ENCODE measurements around the gene ADCY5. TPM values are rescaled to one million over a fixed set of nuclear protein-coding genes. Genes with fewer than 3 reads are reported as not detected.

The ADCY5 gene
- total and polyA plus RNA-seq, 4 donors, result 0.74 to 6.6 (median 2.9) TPM

DNA sequence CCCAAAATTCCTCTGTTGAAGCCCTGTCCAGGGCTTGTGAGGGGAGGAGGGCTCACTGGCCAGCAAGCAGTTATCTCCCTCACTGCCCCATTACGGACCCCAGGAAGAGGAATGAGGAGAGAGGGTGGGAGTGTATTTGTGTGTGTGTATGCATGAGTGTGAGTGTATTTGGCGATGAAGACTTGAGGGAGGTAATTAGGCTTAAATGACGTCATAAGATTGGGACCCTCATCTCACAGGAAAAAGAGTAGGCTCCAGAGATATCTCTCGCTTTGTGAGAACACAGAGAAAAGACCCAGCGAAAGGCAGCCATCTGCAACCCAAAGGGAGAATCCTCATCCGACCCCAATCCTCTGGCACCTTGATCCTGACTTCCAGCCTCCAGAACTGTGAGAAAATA lies 32.2 kb downstream of the ADCY5 start:
- Histone ChIP-seq H3K9me3 (ENCODE audit: control insufficient read depth in 4 of 4, low read length in 3 of 4) (no peaks in the 10 kb centered on the region), H3K27me3 (ENCODE audit: control insufficient read depth in 4 of 4, insufficient read depth in 4 of 4, low read length in 3 of 4) (no peaks in the 10 kb centered on the region), H3K27ac (ENCODE audit: low read depth in 1 of 2, low read length in 2 of 2) (peak overlapping the region; percentile 7 to 25), H3K9ac (ENCODE audit: low read depth in 1 of 2, low read length in 2 of 2) (no peak overlapping the region), H3K4me3 (ENCODE audit: low read depth in 1 of 3, low read length in 3 of 3) (no peak overlapping the region), H3K4me1 (ENCODE audit: control insufficient read depth in 4 of 4, insufficient read depth in 4 of 4, low read length in 3 of 4) (peaks cover 0 to 4% (median 2%) of the 10 kb centered on the region in 4 donors), H3K36me3 (ENCODE audit: control insufficient read depth in 4 of 4, insufficient read depth in 3 of 4, low read depth in 1 of 4, low read length in 3 of 4) (no peaks in the 10 kb centered on the region)
- no peak for TF ChIP-seq YY1 (IDR thresholded peaks at IDR 0.05)
- TF ChIP-seq CTCF (IDR thresholded peaks at IDR 0.05; ENCODE audit: low read depth, low read length, missing input control), result no peak
- no peak for TF ChIP-seq FOXA1 (IDR thresholded peaks at IDR 0.05)
- no peak for TF ChIP-seq NR2F2 (IDR thresholded peaks at IDR 0.05)
- no peak for TF ChIP-seq RXRA (IDR thresholded peaks at IDR 0.05)
- no peak for TF ChIP-seq ATF3 (IDR thresholded peaks at IDR 0.05)
- TF ChIP-seq REST (IDR thresholded peaks at IDR 0.05), result no peak
- TF ChIP-seq GABPA (IDR thresholded peaks at IDR 0.05 in 1 of 2, conservative IDR thresholded peaks at IDR 0.05 in 1 of 2), result no peak
- TF ChIP-seq HNF4A (conservative IDR thresholded peaks at IDR 0.05), result no peak
- no peak for TF ChIP-seq HNF4G (IDR thresholded peaks at IDR 0.05)
- no peak for TF ChIP-seq JUND (IDR thresholded peaks at IDR 0.05)
- no peak for TF ChIP-seq SP1 (IDR thresholded peaks at IDR 0.05)
- no peak for DNase-seq (ENCODE audit: low spot score)
- WGBS, result 91% methylated on average over 6 of the region's 6 CpGs

- no peak for DNase-seq (ENCODE audit: low spot score)
- Histone ChIP-seq H3K27ac (ENCODE audit: low read depth in 1 of 2, low read length in 2 of 2) (peak overlapping the region; percentile 25 to 34), H3K4me3 (ENCODE audit: low read depth in 1 of 3, low read length in 3 of 3) (no peak overlapping the region), H3K36me3 (ENCODE audit: control insufficient read depth in 4 of 4, insufficient read depth in 3 of 4, low read depth in 1 of 4, low read length in 3 of 4) (no peaks in the 10 kb centered on the region), H3K27me3 (ENCODE audit: control insufficient read depth in 4 of 4, insufficient read depth in 4 of 4, low read length in 3 of 4) (no peaks in the 10 kb centered on the region), H3K4me1 (ENCODE audit: control insufficient read depth in 4 of 4, insufficient read depth in 4 of 4, low read length in 3 of 4) (peaks cover 0 to 9% (median 6%) of the 10 kb centered on the region in 4 donors), H3K9ac (ENCODE audit: low read depth in 1 of 2, low read length in 2 of 2) (no peak overlapping the region), H3K9me3 (ENCODE audit: control insufficient read depth in 4 of 4, low read length in 3 of 4) (no peaks in the 10 kb centered on the region)
- TF ChIP-seq NR2F2 (IDR thresholded peaks at IDR 0.05) (peak; percentile 81), CTCF (IDR thresholded peaks at IDR 0.05; ENCODE audit: low read depth, low read length, missing input control) (no peak), SP1 (IDR thresholded peaks at IDR 0.05) (peak; percentile 78), RXRA (IDR thresholded peaks at IDR 0.05) (peak; percentile 62 to 69), HNF4A (conservative IDR thresholded peaks at IDR 0.05) (no peak), JUND (IDR thresholded peaks at IDR 0.05) (no peak), ATF3 (IDR thresholded peaks at IDR 0.05) (no peak), GABPA (IDR thresholded peaks at IDR 0.05 in 1 of 2, conservative IDR thresholded peaks at IDR 0.05 in 1 of 2) (no peak), YY1 (IDR thresholded peaks at IDR 0.05) (no peak), FOXA2 (IDR thresholded peaks at IDR 0.05) (no peak), REST (IDR thresholded peaks at IDR 0.05) (no peak)
- TF ChIP-seq, protein P1, sequence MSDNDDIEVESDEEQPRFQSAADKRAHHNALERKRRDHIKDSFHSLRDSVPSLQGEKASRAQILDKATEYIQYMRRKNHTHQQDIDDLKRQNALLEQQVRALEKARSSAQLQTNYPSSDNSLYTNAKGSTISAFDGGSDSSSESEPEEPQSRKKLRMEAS (IDR thresholded peaks at IDR 0.05), result no peak
- WGBS, result 82% methylated on average over 4 of the region's 4 CpGs
Measured at GRCh38 chr3:123416173-123416572, 32.7 kb downstream of the ADCY5 start.

Data from liver (tissue), 9 donors.